DOHH2 (cell line): ENCODE results near the gene SPAAR.

Experiments used
- H3F3A ChIP-seq: fragments of 200-600 bp; sonication (generic), shearing (Covaris generic); 2 replicates; pipeline ENCODE4 v1.6.0; 2016; ENCODE audit warnings: antibody characterized with exemption, mild to moderate bottlenecking; ENCODE audit not compliant: control insufficient read depth, insufficient read depth
- H3K27ac ChIP-seq: fragments of 200-600 bp; sonication (generic); 2 replicates; pipeline ENCODE4 v1.5.1; 2014; ENCODE audit warnings: low read depth, mild to moderate bottlenecking, low read length, moderate library complexity
- H3K27me3 ChIP-seq: fragments of 200-600 bp; sonication (generic); 2 replicates; pipeline ENCODE4 v1.6.1; 2014; ENCODE audit warnings: mild to moderate bottlenecking, low read length, mixed read lengths; ENCODE audit not compliant: control insufficient read depth
- H3K36me3 ChIP-seq: fragments of 200-600 bp; sonication (generic); 2 replicates; pipeline ENCODE4 v1.6.1; 2014; ENCODE audit warnings: mild to moderate bottlenecking, low read length, moderate library complexity, mixed read lengths; ENCODE audit not compliant: control insufficient read depth
- H3K4me1 ChIP-seq: fragments of 200-600 bp; sonication (generic); 2 replicates; pipeline ENCODE4 v1.6.1; 2014; ENCODE audit warnings: mild to moderate bottlenecking, low read length, mixed read lengths; ENCODE audit not compliant: control insufficient read depth
- H3K4me2 ChIP-seq: fragments of 200-600 bp; sonication (generic); 2 replicates; pipeline ENCODE4 v1.6.0; 2014; ENCODE audit warnings: mild to moderate bottlenecking, low read length, moderate library complexity
- H3K4me3 ChIP-seq: fragments of 200-600 bp; sonication (generic); 2 replicates; pipeline ENCODE4 v1.5.1; 2014; ENCODE audit warnings: mild to moderate bottlenecking, low read length, mixed read lengths
- H3K79me2 ChIP-seq: fragments of 200-600 bp; sonication (generic); 2 replicates; pipeline ENCODE4 v1.6.1; 2014; ENCODE audit warnings: mild to moderate bottlenecking, low read length, mixed read lengths; ENCODE audit not compliant: control insufficient read depth
- H3K9me2 ChIP-seq: fragments of 200-600 bp; sonication (generic); replicated peaks from 2 replicates; pipeline ENCODE4 v1.6.1; 2014; ENCODE audit warnings: mild to moderate bottlenecking, low read length, mixed read lengths; ENCODE audit not compliant: control insufficient read depth
- H3K9me3 ChIP-seq: fragments of 200-600 bp; sonication (generic); 2 replicates; pipeline ENCODE4 v1.6.1; 2014; ENCODE audit warnings: antibody characterized with exemption, low read length, mixed read lengths; ENCODE audit not compliant: control insufficient read depth, insufficient read depth
- H4K20me1 ChIP-seq: fragments of 200-600 bp; sonication (generic); 2 replicates; pipeline ENCODE4 v1.6.0; 2014; ENCODE audit warnings: low read depth, mild to moderate bottlenecking, antibody characterized with exemption, low read length, moderate library complexity; ENCODE audit not compliant: control insufficient read depth, insufficient read depth
- EZH2phosphoT487 ChIP-seq: fragments of 200-600 bp; sonication (generic); IDR thresholded peaks from 2 replicates; pipeline ENCODE4 v1.6.1; 2017; ENCODE audit warnings: borderline replicate concordance, mild to moderate bottlenecking, antibody characterized with exemption, low read length, moderate library complexity, mixed read lengths
- TF ChIP-seq, protein P1 (sequence below): fragments of 200-600 bp; sonication (generic); IDR thresholded peaks from one replicate; pipeline ENCODE4 v1.5.1; 2014; ENCODE audit warnings: antibody characterized with exemption, mild to moderate bottlenecking, low read depth, low read length; ENCODE audit not compliant: poor library complexity, severe bottlenecking

SPAAR gene

GRCh38 chr9:35862328-35862727, 47.0 kb upstream of the SPAAR start:
- Histone ChIP-seq H3K4me3 (no peak overlapping the region), H3K9me2 (no peaks in the 10 kb centered on the region), H3K4me2 (no peak overlapping the region), H3K9me3 (no peaks in the 10 kb centered on the region), H3F3A (no peaks in the 10 kb centered on the region), H3K27me3 (peaks cover 9% of the 10 kb centered on the region), H3K27ac (no peak overlapping the region), H3K36me3 (no peaks in the 10 kb centered on the region), H4K20me1 (no peaks in the 10 kb centered on the region), H3K79me2 (no peaks in the 10 kb centered on the region), H3K4me1 (no peaks in the 10 kb centered on the region)
- TF ChIP-seq, protein P1, sequence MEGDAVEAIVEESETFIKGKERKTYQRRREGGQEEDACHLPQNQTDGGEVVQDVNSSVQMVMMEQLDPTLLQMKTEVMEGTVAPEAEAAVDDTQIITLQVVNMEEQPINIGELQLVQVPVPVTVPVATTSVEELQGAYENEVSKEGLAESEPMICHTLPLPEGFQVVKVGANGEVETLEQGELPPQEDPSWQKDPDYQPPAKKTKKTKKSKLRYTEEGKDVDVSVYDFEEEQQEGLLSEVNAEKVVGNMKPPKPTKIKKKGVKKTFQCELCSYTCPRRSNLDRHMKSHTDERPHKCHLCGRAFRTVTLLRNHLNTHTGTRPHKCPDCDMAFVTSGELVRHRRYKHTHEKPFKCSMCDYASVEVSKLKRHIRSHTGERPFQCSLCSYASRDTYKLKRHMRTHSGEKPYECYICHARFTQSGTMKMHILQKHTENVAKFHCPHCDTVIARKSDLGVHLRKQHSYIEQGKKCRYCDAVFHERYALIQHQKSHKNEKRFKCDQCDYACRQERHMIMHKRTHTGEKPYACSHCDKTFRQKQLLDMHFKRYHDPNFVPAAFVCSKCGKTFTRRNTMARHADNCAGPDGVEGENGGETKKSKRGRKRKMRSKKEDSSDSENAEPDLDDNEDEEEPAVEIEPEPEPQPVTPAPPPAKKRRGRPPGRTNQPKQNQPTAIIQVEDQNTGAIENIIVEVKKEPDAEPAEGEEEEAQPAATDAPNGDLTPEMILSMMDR, result no peak
- no peak for TF ChIP-seq EZH2phosphoT487

DNA sequence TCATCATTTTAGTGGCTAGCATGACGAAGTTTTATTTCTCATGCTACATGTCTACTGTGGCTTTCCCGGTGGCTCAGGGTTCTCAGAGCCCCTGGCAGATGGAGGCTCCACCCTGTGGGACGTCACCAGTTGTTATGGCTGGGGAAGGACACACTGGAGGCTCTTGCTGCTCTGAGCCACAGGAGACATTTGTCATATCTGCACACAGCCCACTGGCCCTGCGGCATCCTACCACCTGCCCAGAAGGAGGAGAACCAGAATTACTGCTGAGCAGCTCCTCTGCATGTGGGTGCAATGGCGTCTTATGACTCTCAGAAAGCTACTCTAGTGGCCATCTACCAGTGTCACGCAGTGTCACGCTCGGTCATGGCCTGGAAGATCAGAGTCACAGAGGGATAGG, 45.7 kb upstream of the SPAAR start:
- Histone ChIP-seq H3K9me2 (no peaks in the 10 kb centered on the region), H3K79me2 (no peaks in the 10 kb centered on the region), H3K4me2 (no peak overlapping the region), H3K27ac (no peak overlapping the region), H3K27me3 (peaks cover 9% of the 10 kb centered on the region), H3K9me3 (no peaks in the 10 kb centered on the region), H3K4me3 (no peak overlapping the region), H3K4me1 (no peaks in the 10 kb centered on the region), H3K36me3 (no peaks in the 10 kb centered on the region), H4K20me1 (no peaks in the 10 kb centered on the region), H3F3A (no peaks in the 10 kb centered on the region)
- TF ChIP-seq, protein P1, result no peak
- TF ChIP-seq EZH2phosphoT487, result no peak

GRCh38 chr9:35864695-35865255, 44.5 kb upstream of the SPAAR start:
- no peak for TF ChIP-seq EZH2phosphoT487
- TF ChIP-seq, protein P1, result no peak

More at GRCh38 chr9:35864695-35865255, 44.5 kb upstream of the SPAAR start:
- no peaks in the 10 kb centered on the region for H3F3A ChIP-seq
- H3K79me2 ChIP-seq, result no peaks in the 10 kb centered on the region
- H3K9me2 ChIP-seq, result no peaks in the 10 kb centered on the region
- H3K4me3 ChIP-seq, result no peak overlapping the region
- H3K4me2 ChIP-seq, result no peak overlapping the region
- peaks cover 9% of the 10 kb centered on the region for H3K27me3 ChIP-seq
- no peaks in the 10 kb centered on the region for H3K9me3 ChIP-seq
- H3K36me3 ChIP-seq, result no peaks in the 10 kb centered on the region
- no peak overlapping the region for H3K27ac ChIP-seq
- no peaks in the 10 kb centered on the region for H4K20me1 ChIP-seq
- H3K4me1 ChIP-seq, result no peaks in the 10 kb centered on the region
